A549 (cell line): ENCODE results near the gene C16orf46.

Source experiments
- BCL3 ChIP-seq: fragments of >200 bp; sonication (Bioruptor Twin); formaldehyde crosslinking; IDR thresholded peaks from 3 replicates; pipeline ENCODE4 v1.6.1; 2016
- CEBPB ChIP-seq, 2 experiments: fragments of >200 bp in 1 of 2; sonication (Bioruptor Twin) in 1 of 2; formaldehyde crosslinking in 1 of 2; IDR thresholded peaks; 2 replicates each; pipeline ENCODE4 v1.6.1; 2012 to 2016
- EP300 ChIP-seq, 2 experiments: fragments of >200 bp; sonication (Bioruptor Twin); formaldehyde crosslinking; IDR thresholded peaks; 2 replicates in 1 of 2; 3 replicates in 1 of 2; pipeline ENCODE4 v1.6.1; 2016 to 2017
- FOXS1 ChIP-seq: fragments of 250-450 bp; sonication (Bioruptor Pico); IDR thresholded peaks from 2 replicates; pipeline ENCODE4 v1.5.0; 2020; ENCODE audit warnings: mild to moderate bottlenecking, moderate library complexity
- HOXA7 ChIP-seq: fragments of 250-450 bp; sonication (Bioruptor Pico); IDR thresholded peaks from 2 replicates; pipeline ENCODE4 v1.5.0; 2020; ENCODE audit warnings: mild to moderate bottlenecking, moderate library complexity
- MAZ ChIP-seq: fragments of 150-350 bp; IDR thresholded peaks from 2 replicates; pipeline ENCODE4 v1.6.1; 2014; ENCODE audit warnings: antibody characterized with exemption, low read depth, low read length, borderline replicate concordance
- NR3C1 ChIP-seq: fragments of >200 bp; sonication (Bioruptor Twin); formaldehyde crosslinking; IDR thresholded peaks from 3 replicates; pipeline ENCODE4 v1.6.1; 2017
- PHF8 ChIP-seq: fragments of 200-600 bp; sonication (generic); IDR thresholded peaks from 2 replicates; pipeline ENCODE4 v1.6.1; 2016; ENCODE audit warnings: low read depth, mild to moderate bottlenecking, antibody characterized with exemption, moderate library complexity, borderline replicate concordance
- POLR2A ChIP-seq: IDR thresholded peaks from 2 replicates; pipeline ENCODE4 v1.6.1; 2012; ENCODE audit warnings: mild to moderate bottlenecking, low read length
- SREBF2 ChIP-seq: fragments of 450-650 bp; IDR thresholded peaks from 2 replicates; pipeline ENCODE4 v1.6.1; 2014; ENCODE audit warnings: mild to moderate bottlenecking, moderate library complexity
- TF ChIP-seq, protein P1 (sequence below): IDR thresholded peaks from 2 replicates; pipeline ENCODE4 v1.6.1; 2012; ENCODE audit warnings: low read depth, borderline replicate concordance
- TF ChIP-seq, protein P2 (sequence below): fragments of >200 bp; sonication (Bioruptor Twin); formaldehyde crosslinking; IDR thresholded peaks from 3 replicates; pipeline ENCODE4 v1.5.1; 2016
- TF ChIP-seq, protein P3 (sequence below): fragments of 200-600 bp; sonication (generic); IDR thresholded peaks from 2 replicates; pipeline ENCODE4 v1.6.1; 2016; ENCODE audit warnings: antibody characterized with exemption, mild to moderate bottlenecking, moderate library complexity
- TF ChIP-seq, protein P4 (sequence below): fragments of 250-450 bp; sonication (Bioruptor Pico); IDR thresholded peaks from 2 replicates; pipeline ENCODE4 v1.5.0; 2021; ENCODE audit warnings: mild to moderate bottlenecking, moderate library complexity, borderline replicate concordance

GRCh38 chr16:81073560-81074330 lies 3.3 kb downstream of the C16orf46 start:
- TF ChIP-seq, protein P1, sequence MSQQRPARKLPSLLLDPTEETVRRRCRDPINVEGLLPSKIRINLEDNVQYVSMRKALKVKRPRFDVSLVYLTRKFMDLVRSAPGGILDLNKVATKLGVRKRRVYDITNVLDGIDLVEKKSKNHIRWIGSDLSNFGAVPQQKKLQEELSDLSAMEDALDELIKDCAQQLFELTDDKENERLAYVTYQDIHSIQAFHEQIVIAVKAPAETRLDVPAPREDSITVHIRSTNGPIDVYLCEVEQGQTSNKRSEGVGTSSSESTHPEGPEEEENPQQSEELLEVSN: no peak
- TF ChIP-seq HOXA7 (CRISPR knock-in tag) (no peak), POLR2A (no peak), CEBPB (IDR thresholded peaks at IDR 0.05) (no peak), PHF8 (no peak), MAZ (no peak), EP300 (IDR thresholded peaks at IDR 0.05) (no peak), BCL3 (no peak), NR3C1 (no peak), SREBF2 (no peak), FOXS1 (no peak)
- TF ChIP-seq, protein P2, sequence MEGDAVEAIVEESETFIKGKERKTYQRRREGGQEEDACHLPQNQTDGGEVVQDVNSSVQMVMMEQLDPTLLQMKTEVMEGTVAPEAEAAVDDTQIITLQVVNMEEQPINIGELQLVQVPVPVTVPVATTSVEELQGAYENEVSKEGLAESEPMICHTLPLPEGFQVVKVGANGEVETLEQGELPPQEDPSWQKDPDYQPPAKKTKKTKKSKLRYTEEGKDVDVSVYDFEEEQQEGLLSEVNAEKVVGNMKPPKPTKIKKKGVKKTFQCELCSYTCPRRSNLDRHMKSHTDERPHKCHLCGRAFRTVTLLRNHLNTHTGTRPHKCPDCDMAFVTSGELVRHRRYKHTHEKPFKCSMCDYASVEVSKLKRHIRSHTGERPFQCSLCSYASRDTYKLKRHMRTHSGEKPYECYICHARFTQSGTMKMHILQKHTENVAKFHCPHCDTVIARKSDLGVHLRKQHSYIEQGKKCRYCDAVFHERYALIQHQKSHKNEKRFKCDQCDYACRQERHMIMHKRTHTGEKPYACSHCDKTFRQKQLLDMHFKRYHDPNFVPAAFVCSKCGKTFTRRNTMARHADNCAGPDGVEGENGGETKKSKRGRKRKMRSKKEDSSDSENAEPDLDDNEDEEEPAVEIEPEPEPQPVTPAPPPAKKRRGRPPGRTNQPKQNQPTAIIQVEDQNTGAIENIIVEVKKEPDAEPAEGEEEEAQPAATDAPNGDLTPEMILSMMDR: no peak
- TF ChIP-seq, protein P3, sequence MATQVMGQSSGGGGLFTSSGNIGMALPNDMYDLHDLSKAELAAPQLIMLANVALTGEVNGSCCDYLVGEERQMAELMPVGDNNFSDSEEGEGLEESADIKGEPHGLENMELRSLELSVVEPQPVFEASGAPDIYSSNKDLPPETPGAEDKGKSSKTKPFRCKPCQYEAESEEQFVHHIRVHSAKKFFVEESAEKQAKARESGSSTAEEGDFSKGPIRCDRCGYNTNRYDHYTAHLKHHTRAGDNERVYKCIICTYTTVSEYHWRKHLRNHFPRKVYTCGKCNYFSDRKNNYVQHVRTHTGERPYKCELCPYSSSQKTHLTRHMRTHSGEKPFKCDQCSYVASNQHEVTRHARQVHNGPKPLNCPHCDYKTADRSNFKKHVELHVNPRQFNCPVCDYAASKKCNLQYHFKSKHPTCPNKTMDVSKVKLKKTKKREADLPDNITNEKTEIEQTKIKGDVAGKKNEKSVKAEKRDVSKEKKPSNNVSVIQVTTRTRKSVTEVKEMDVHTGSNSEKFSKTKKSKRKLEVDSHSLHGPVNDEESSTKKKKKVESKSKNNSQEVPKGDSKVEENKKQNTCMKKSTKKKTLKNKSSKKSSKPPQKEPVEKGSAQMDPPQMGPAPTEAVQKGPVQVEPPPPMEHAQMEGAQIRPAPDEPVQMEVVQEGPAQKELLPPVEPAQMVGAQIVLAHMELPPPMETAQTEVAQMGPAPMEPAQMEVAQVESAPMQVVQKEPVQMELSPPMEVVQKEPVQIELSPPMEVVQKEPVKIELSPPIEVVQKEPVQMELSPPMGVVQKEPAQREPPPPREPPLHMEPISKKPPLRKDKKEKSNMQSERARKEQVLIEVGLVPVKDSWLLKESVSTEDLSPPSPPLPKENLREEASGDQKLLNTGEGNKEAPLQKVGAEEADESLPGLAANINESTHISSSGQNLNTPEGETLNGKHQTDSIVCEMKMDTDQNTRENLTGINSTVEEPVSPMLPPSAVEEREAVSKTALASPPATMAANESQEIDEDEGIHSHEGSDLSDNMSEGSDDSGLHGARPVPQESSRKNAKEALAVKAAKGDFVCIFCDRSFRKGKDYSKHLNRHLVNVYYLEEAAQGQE: no peak
- TF ChIP-seq, protein P4, sequence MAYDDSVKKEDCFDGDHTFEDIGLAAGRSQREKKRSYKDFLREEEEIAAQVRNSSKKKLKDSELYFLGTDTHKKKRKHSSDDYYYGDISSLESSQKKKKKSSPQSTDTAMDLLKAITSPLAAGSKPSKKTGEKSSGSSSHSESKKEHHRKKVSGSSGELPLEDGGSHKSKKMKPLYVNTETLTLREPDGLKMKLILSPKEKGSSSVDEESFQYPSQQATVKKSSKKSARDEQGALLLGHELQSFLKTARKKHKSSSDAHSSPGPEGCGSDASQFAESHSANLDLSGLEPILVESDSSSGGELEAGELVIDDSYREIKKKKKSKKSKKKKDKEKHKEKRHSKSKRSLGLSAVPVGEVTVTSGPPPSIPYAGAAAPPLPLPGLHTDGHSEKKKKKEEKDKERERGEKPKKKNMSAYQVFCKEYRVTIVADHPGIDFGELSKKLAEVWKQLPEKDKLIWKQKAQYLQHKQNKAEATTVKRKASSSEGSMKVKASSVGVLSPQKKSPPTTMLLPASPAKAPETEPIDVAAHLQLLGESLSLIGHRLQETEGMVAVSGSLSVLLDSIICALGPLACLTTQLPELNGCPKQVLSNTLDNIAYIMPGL (CRISPR knock-in tag): no peak
